ENCODE results near the gene VPS35.
"Not testable (repeated sequence)": the region's sequence is repeated elsewhere in the genome, so short reads cannot be mapped to it uniquely, and the experiment has no call there.

Gene VPS35

DNA sequence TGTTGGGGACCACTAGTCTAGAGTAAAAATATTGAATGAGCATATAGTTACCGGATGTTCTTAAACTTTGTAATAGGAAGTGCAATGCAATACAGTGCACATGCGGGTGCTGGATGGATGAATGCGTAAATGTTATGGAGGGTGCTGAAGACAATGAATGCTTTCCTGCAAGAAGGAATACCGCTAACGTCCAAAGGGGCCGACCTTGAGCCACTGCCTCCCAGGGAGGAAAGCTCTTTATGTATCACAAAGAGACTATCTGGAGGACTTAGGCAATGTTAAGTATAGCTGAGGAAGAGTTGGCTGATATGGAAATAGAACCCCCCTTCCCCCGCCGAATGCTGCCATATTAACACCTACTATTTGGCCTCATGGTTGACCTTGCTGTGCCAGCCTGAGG is 40.3 kb downstream of the VPS35 start:
- DNase-seq (ENCODE audit: low read depth in 2 of 2): no peak
- no peak overlapping the region for H3K4me3 ChIP-seq (replicated peaks in 1 of 2; ENCODE audit: low read depth in 2 of 2, low read length in 2 of 2)
- TF ChIP-seq, protein P1, sequence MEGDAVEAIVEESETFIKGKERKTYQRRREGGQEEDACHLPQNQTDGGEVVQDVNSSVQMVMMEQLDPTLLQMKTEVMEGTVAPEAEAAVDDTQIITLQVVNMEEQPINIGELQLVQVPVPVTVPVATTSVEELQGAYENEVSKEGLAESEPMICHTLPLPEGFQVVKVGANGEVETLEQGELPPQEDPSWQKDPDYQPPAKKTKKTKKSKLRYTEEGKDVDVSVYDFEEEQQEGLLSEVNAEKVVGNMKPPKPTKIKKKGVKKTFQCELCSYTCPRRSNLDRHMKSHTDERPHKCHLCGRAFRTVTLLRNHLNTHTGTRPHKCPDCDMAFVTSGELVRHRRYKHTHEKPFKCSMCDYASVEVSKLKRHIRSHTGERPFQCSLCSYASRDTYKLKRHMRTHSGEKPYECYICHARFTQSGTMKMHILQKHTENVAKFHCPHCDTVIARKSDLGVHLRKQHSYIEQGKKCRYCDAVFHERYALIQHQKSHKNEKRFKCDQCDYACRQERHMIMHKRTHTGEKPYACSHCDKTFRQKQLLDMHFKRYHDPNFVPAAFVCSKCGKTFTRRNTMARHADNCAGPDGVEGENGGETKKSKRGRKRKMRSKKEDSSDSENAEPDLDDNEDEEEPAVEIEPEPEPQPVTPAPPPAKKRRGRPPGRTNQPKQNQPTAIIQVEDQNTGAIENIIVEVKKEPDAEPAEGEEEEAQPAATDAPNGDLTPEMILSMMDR (IDR thresholded peaks at IDR 0.05; ENCODE audit: low read depth, low read length): no peak

DNA sequence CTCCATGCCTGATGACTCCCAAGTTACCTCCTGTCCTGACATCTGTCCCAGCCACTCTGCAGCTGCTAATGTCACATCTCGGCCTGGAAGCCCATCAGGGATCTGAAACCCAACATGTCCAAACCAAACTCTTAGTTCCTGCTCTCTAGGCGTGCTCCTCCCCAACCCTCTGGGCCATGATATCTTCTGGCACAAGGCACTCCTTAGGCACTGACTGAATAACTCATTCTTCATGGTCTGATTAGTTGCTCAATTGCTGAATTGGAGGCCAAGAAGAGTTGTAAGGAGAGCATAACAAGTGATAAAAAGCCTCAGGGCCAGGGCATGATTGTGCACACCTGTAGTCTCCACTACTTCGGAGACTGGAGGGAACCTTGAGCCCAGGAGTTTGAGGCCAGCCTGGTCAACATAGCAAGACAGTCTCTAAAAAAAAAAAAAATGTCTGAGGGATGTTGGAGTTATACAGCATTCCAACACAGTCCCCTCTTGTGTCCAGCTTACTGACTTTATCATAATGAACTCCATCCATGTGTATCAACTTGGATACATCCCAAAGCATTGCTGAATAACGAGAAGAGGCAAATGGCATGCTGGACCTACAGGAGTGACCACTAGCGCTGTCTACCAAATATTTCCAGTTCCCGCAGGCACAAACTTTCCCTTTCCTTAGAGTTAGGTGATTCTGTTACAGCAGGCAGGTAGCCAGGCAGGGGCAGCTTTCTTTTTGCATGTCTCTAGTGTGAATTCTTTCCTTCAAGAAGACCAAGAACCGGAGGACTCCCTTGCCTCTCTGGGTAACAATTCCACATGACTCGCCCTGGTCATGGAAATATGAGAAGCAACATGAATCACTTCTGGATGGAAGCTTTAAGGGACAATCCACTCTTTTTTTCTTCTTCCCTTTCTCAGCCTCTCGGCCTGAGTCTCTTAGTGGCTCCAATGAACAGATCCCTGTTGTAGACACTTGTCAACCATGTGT is 49.7 kb downstream of the VPS35 start:
- TF ChIP-seq, protein P1 (IDR thresholded peaks at IDR 0.05; ENCODE audit: low read depth, low read length): no peak
- H3K4me3 ChIP-seq (replicated peaks in 1 of 2; ENCODE audit: low read depth in 2 of 2, low read length in 2 of 2): no peak overlapping the region
- peak in 1 of 2 donors; percentile 48 for DNase-seq (ENCODE audit: low read depth in 2 of 2)

DNA sequence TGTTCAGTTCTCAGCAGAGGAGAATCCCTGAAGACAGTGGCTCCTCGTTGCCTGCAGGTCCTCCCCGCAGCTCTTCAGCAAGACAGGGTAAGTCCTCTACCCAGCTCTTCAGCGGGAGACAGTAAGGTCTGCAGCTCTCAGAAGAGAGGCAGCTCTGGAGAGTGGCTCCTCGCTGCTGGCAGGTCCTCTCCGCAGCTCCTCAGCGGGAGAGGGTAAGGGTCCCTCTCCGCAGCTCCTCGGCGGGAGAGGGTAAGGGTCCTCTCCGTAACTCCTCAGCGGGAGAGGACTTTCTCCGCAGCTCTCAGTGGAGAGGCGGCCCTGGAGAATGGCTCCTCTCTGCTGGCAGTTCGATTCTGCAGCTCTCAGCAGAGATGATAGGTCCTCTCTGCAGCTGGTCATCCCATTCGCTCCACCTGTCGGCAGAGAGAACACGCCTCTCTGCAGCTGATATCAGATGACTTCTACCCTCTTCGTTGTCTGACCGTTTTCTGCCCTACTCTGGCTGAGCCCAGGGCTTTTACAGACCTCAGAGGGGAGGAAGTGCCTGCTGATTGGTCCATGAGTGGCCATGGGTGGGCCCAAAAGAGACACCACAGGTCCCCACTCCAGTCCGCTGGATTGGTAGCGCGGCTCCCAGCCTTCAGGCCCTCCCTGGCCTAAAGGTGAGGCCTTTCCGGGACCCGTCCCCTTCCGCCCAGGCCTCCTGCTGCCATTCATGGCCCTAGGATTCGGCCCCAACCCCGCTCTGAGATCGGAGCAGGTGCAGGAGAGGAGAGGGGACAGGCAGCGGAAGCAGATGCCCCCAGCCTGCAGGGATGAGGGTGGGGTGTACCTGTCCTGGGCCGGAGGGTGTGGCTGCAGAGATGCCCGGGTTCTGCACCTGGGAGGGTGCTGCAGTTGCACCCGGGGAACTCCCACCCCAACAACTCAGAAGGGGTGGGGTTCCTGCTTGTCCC is 55.9 kb downstream of the VPS35 start:
- DNase-seq (ENCODE audit: low read depth in 2 of 2): no peak
- TF ChIP-seq, protein P1 (IDR thresholded peaks at IDR 0.05; ENCODE audit: low read depth, low read length): no peak
- H3K4me3 ChIP-seq (replicated peaks in 1 of 2; ENCODE audit: low read depth in 2 of 2, low read length in 2 of 2): no peak overlapping the region

DNA sequence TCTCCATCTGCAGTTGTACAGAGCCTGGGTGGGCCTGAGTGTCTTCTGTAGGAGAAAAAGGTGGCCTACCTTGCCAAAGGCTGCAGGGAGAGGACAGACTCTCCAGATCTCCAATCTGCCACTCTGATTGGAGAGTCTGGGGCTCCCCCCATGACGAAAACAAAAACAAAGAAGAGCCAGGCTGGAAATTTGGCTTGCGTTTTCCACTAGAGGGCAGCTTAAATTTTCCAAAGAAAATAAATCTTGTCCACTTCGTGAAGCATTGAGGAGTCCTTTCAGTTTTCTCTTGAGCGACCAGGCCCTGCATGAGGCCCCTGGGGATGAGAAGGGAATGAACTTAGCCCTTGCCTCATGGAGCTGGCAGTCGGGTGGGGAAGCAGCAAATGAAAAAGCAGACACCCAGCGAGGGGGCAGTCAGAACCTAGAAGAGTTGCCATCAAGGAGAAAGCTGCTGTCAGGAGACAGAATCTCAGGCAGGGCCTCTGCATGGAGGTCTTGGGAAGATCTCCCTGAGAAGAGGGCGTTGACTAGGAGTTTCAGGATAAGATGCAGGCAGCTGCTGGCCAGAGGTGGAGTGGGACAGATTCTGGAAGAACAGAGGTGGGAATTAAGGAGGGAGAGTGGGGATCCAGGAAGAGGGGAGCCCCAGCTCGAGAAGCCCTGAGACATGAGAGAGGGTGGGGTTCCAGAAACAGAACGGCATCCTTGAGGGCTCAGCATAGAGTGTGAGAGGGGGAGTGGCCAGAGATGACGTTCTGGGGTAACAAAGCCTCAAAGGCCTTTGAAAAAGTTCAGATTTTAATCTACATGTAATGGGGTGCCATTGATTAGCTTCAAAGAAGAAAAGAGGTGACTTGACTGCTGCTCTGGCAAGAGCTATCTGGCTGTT is 59.4 kb downstream of the VPS35 start:
- TF ChIP-seq, protein P1 (IDR thresholded peaks at IDR 0.05; ENCODE audit: low read depth, low read length): peak; percentile 53
- H3K4me3 ChIP-seq (replicated peaks in 1 of 2; ENCODE audit: low read depth in 2 of 2, low read length in 2 of 2): peak overlapping the region in 1 of 2 donors; percentile 18
- peak; percentile 75 to 80 for DNase-seq (ENCODE audit: low read depth in 2 of 2)

DNA sequence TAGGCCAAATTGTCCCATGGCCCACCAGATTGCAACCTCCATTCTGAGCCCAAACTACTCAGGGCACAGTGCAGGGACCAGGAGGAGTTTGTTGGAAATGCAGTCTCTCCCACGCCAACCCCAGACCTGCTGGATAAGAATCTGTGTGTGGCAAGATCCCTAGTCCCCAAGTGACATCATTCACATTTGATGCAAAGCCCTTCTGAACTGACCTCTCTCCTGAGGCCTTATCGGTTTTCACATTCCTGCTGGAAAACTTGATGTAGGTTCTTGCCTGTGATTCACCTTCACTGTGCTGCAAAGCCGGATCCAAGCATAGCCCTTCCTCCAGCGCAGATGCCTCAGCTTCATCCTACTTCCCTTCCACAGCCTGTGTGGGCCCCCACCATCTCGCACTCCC is 61.2 kb downstream of the VPS35 start:
- TF ChIP-seq, protein P1 (IDR thresholded peaks at IDR 0.05; ENCODE audit: low read depth, low read length): no peak
- DNase-seq (ENCODE audit: low read depth in 2 of 2): no peak
- no peak overlapping the region for H3K4me3 ChIP-seq (replicated peaks in 1 of 2; ENCODE audit: low read depth in 2 of 2, low read length in 2 of 2)

DNA sequence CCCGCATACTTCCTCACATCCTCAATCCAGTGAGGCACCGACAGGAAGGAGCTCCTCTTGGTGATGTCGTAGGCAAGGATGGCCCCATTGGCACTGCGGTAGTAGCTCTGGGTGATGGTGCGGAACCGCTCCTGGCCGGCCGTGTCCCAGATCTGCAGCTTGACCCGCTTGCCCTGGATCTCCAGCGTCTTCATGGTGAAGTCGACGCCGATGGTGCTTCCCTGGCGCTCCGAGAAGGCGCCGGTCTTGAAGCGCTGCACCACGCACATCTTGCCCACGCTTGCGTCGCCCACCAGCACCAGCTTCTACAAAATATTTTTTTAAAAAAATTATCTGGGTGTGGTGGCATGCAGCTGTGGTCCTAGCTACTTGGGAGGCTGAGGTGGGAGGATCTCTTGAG is 62.3 kb downstream of the VPS35 start:
- DNase-seq (ENCODE audit: low read depth in 2 of 2); H3K4me3 ChIP-seq (replicated peaks in 1 of 2; ENCODE audit: low read depth in 2 of 2, low read length in 2 of 2): not testable (repeated sequence)

DNA sequence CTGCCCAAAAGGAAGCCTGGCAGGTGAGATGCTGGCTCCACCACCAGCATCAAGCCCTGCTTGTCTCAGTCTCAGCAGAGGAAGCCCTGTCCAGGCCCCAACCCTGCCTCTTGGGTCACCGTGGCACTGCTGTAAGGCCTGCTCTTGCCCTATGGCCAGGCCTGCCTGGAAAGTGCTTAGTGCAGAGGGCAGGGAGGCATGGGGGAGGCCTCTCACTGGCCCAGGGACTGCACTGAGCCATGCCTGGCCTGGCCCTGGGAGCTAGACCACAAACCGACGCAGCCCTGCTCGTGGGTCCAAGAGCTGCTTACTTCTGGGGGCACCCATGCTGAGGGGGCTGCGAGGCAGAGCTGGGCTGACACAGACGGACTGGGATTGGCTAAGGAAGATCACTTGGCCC is 64.1 kb downstream of the VPS35 start:
- not testable (repeated sequence) for DNase-seq (ENCODE audit: low read depth in 2 of 2); H3K4me3 ChIP-seq (replicated peaks in 1 of 2; ENCODE audit: low read depth in 2 of 2, low read length in 2 of 2)

DNA sequence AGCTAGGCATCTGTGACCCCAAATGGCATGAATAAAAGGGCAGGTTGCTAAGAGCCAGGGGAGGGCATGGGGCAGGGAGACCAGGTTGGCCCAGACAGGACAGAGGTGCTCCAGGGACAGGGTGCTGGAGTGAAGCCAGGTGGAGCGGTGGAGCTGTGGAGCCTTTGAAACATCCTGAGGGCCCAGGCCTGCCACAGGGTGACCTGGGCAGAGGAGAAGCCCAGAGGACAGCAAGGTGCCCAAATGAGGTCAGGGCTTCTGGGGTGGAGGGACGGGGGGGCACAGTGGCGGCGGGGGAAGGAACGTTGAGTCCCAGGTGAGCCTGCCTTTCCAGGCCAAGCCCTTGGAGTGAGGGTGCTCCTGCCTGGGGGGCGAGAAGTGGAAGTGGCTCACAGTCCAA is 65.3 kb downstream of the VPS35 start:
- DNase-seq (ENCODE audit: low read depth in 2 of 2); H3K4me3 ChIP-seq (replicated peaks in 1 of 2; ENCODE audit: low read depth in 2 of 2, low read length in 2 of 2): not testable (repeated sequence)

DNA sequence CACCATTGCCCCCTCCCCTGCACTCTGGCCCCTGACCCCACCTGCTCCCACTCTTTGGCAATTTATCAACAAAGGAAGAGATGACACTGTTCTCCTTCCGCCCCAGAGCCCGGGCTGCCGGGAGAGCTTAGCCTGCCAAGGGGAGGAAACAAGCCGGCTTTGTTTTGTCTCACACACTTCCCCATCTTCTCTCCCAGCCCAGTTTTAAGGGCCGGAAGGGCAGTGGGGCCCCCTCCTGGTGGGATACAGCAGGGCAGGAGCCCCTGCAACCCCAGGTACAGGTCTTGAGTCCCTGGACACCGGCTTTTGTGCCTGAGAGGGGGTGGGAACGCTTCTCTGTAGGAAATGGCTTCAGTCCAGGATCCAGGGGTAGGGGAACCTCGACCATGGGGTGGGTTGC is 65.7 kb downstream of the VPS35 start:
- DNase-seq (ENCODE audit: low read depth in 2 of 2): not testable (repeated sequence)

More for the DNA sequence above, 65.7 kb downstream of the VPS35 start:
- not testable (repeated sequence) for H3K4me3 ChIP-seq (replicated peaks in 1 of 2; ENCODE audit: low read depth in 2 of 2, low read length in 2 of 2)

All from cardiac fibroblast (primary cell).